ENCODE results near the gene AFF3.

The AFF3 gene

DNA sequence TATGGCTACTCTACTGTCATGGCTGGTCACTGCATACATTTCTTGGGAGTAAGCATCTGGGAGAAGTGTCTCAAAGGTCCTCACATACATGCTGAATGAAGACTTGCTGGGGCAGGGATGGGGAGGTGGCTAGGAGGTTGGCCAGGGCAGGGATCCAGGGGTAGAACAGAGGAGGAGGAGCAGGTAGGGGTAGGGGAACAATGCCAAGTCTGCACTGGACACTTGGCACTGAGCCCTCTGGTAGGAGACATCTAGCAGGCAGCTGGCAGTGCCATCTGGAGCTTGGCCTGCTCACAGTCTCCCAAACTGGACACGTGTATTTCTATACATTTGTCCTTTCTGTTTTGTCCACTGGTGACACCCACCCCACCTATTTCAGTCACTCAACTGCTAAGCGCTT, 589.9 kb downstream of the AFF3 start:
- TF ChIP-seq CTCF (conservative IDR thresholded peaks at IDR 0.05; ENCODE audit: low read depth, low read length): no peak
- DNase-seq (ENCODE audit: low read depth): no peak
- H3K4me3 ChIP-seq (ENCODE audit: low read depth, low read length): no peak overlapping the region

GRCh38 chr2:99550368-99550767, 592.0 kb downstream of the AFF3 start:
- no peak overlapping the region for H3K4me3 ChIP-seq (ENCODE audit: low read depth, low read length)
- TF ChIP-seq CTCF (conservative IDR thresholded peaks at IDR 0.05; ENCODE audit: low read depth, low read length): no peak
- no peak for DNase-seq (ENCODE audit: low read depth)

- DNase-seq (ENCODE audit: low read depth): no peak
- TF ChIP-seq CTCF (conservative IDR thresholded peaks at IDR 0.05; ENCODE audit: low read depth, low read length): no peak
- no peak overlapping the region for H3K4me3 ChIP-seq (ENCODE audit: low read depth, low read length)
Observed at GRCh38 chr2:99545604-99546003, 596.8 kb downstream of the AFF3 start.

- TF ChIP-seq CTCF (conservative IDR thresholded peaks at IDR 0.05; ENCODE audit: low read depth, low read length): no peak
- DNase-seq (ENCODE audit: low read depth): peak; percentile 35
Observed at GRCh38 chr2:99545066-99545465, 597.3 kb downstream of the AFF3 start.

GRCh38 chr2:99544608-99545007, 597.8 kb downstream of the AFF3 start:
- no peak overlapping the region for H3K4me3 ChIP-seq (ENCODE audit: low read depth, low read length)
- DNase-seq (ENCODE audit: low read depth): no peak
- no peak for TF ChIP-seq CTCF (conservative IDR thresholded peaks at IDR 0.05; ENCODE audit: low read depth, low read length)

More at GRCh38 chr2:99545066-99545465, 597.3 kb downstream of the AFF3 start:
- no peak overlapping the region for H3K4me3 ChIP-seq (ENCODE audit: low read depth, low read length)

DNA sequence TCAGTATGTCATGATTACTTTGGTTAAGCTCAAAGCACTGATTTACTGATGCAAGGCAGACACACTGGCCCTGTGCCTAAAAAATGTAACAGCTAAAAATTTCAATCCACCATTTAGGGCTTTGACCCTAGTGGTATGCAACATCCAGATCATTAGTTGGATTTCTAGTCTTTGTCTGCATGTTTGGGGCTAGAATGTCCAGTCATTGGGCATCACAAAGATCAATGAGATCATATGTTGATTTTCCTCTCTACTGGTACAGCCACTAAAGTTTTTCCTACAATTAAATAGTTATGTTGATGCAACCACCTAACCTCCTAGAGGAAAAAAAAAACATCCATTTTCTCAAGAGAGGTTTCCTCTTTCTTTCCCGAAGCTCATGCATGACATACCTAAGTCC, 599.1 kb downstream of the AFF3 start:
- no peak for TF ChIP-seq CTCF (conservative IDR thresholded peaks at IDR 0.05; ENCODE audit: low read depth, low read length)
- H3K4me3 ChIP-seq (ENCODE audit: low read depth, low read length): no peak overlapping the region
- no peak for DNase-seq (ENCODE audit: low read depth)

DNA sequence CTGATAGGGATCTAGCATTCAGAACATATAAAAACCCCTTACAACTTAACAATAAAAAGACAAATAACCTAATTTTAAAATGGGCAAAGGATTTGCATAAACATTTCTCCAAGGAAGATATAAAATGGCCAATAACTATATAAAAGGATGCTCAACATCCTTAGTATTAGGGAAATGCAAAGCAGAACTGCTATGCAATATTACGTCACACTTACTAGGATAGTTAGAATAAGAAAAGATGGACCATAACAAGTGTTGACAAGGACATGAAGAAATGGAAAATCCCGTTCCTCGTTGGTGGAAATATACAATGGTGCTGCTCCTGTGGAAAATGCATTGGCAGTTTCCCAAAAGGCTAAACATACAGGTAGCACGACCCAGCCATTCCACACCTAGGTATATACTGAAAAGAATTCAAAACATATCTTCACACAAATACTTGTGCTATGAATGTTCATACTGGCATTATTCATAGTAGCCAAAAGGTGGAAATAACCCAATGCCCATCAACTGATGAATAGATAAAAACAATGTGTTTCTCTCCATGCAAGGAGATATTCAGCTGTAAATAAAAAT, 604.4 kb downstream of the AFF3 start:
- TF ChIP-seq CTCF (conservative IDR thresholded peaks at IDR 0.05; ENCODE audit: low read depth, low read length): no peak
- DNase-seq (ENCODE audit: low read depth): no peak

More for the DNA sequence above, 604.4 kb downstream of the AFF3 start:
- no peak overlapping the region for H3K4me3 ChIP-seq (ENCODE audit: low read depth, low read length)

All from choroid plexus epithelial cell (primary cell).